Heart right ventricle (tissue), 16 donors: ENCODE measurements around the gene TMPRSS13. TPM values are rescaled to one million over a fixed set of nuclear protein-coding genes. Genes with fewer than 3 reads are reported as not detected.

Experiments
- ATAC-seq, 8 donors: fragments of 200-7000 bp; cut with Tn5 transposase; one replicate each; pipeline ENCODE4 v1.9.1; 2020; ENCODE audit warnings: mild to moderate bottlenecking in 8 of 8, moderate library complexity in 8 of 8, moderate number of reproducible peaks in 1 of 8
- DNase-seq, 2 donors: peaks; one replicate each; pipeline ENCODE4 v3.0.0-alpha.2; 2020
- H3K27ac ChIP-seq, 10 donors: fragments of 200-600 bp; sonication (generic) in 2 of 10; one replicate each; pipeline versions ENCODE4 v1.5.0 to v1.8.0; 2020 to 2022; ENCODE audit warnings: mild to moderate bottlenecking in 3 of 10
- H3K27me3 ChIP-seq, 7 donors: fragments of 200-600 bp; one replicate each; pipeline ENCODE4 v1.8.0; 2021 to 2022; ENCODE audit warnings: mild to moderate bottlenecking in 2 of 7
- H3K36me3 ChIP-seq, 9 donors: fragments of 200-600 bp; sonication (generic) in 1 of 9; one replicate each; pipeline versions ENCODE4 v1.5.0 to v1.8.0; 2020 to 2022; ENCODE audit warnings: mild to moderate bottlenecking in 2 of 9
- H3K4me1 ChIP-seq, 9 donors: fragments of 200-600 bp; sonication (generic) in 1 of 9; one replicate each; pipeline versions ENCODE4 v1.5.0 to v1.8.0; 2020 to 2022; ENCODE audit warnings: mild to moderate bottlenecking in 4 of 9
- H3K4me3 ChIP-seq, 10 donors: fragments of 200-600 bp; sonication (generic) in 2 of 10; one replicate each; pipeline versions ENCODE4 v1.5.0 to v1.8.0; 2020 to 2022; ENCODE audit warnings: mild to moderate bottlenecking in 7 of 10, moderate library complexity in 2 of 10
- H3K9me3 ChIP-seq, 11 donors: fragments of 200-600 bp in 10 of 11; sonication (generic) in 2 of 11; one replicate each; pipeline versions ENCODE4 v1.5.0 to v1.8.0; 2013 to 2022; ENCODE audit warnings: mild to moderate bottlenecking in 2 of 11, control low read depth in 1 of 11, moderate library complexity in 1 of 11
- WGBS, 2 donors: extraction: QIAGEN DNeasy Blood & Tissue Kit; methylation state at CpG; one replicate each; pipeline ENCODE4 v1.1.7; 2013; ENCODE audit warnings: inconsistent platforms in 1 of 2; 5-methylcytosine and 5-hydroxymethylcytosine counted together
- intact Hi-C, 10 donors: fragments of 100-400 bp; cut with DNase I; formaldehyde crosslinking; loops; one replicate each; pipeline versions ENCODE4 v1.11.1 to v1.14.2; 2022
- polyA plus RNA-seq, 2 donors: library from polyadenylated mRNA; stranded (reverse); fragments of 200-250 nt; gene quantifications; one replicate each; pipeline ENCODE4 v1.2.3, GENCODE V29; 2013
- total RNA-seq, 10 donors: library from RNA; stranded (reverse); fragmentation: NEBNext Ultra II Directional in 3 of 10; extraction: Animal tissue kit (Norgen Biotek cat#: 25700) in 3 of 10; gene quantifications; one replicate each; pipeline versions ENCODE4 v1.2.1 to v1.2.4, GENCODE V29; 2021 to 2023
- TF ChIP-seq, protein P1 (sequence below), 9 donors: fragments of 200-600 bp; sonication (generic) in 2 of 9; IDR thresholded peaks; one replicate each; pipeline versions ENCODE4 v1.5.0 to v1.8.0; 2021 to 2022; ENCODE audit warnings: antibody characterized with exemption in 9 of 9, mild to moderate bottlenecking in 5 of 9, moderate library complexity in 1 of 9
- donor health status: Arrhythmogenic right ventricular cardiomyopathy.
- donor health status: ischemic (EF 13 %, LVEDD 7.1; RV severe dilation, severe dysfunction).
- donor health status: healthy with polysubstance abuse.
- donor health status: DM: no; HTN: yes; CAD: no.
- donor health status: DM: no; HTN: no; CAD: no.
- donor health status: ischemic (EF 25% LVEDD 6.9; RV normal size, moderate dysfunction).
- donor health status: ischemic (EF 25% LVEDD 5.7; RV mildly dilated, moderate dysfunction).
- donor health status: healthy.
- donor health status: DM: yes; HTN: yes; CAD: no.
- donor health status: Ischemic cardiomyopathy.
- donor health status: ischemic (EF 35%, LVEDD 5.7; RV mildly dilated, moderate dysfunction).
- donor health status: nonischemic (EF 11% LVEDD 7.7; RV severe dilation, severe dysfunction).
- donor health status: DM: yes; HTN: yes; CAD: no.
- donor health status: PGD.
- donor health status: ischemic (EF 29% LVEDD 5.4; RV normal size, mild dysfunction).
- donor health status: nonischemic (EF 23%, LVEDD 6.1; RV moderate dilation, normal function).

TMPRSS13 gene
- total and polyA plus RNA-seq, 12 donors: 0.03 to 0.32 (median 0.18) TPM; not detected in 7

DNA sequence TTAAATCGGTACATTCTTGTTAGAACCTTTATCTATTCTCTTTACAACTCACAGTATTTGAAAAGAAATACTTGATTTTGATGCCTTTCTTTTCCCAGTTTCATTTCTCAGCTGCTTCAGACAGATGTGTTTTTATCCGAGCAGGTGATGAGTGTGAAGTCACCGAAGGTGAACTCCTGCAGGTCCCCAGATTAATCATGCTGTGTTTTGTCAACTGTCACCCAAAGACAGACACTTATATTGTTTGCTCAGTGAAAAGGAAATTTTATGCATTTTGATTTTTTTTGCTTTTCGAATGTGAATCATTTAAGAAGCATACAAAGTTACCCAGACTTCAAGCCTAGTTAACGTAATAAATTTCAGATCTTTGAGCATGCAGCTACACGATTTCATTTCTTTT, 7.8 kb upstream of the TMPRSS13 start:
- ATAC-seq (no peak), DNase-seq (no peak)
- H3K4me1 ChIP-seq: peaks cover 0 to 17% (median 0%) of the 10 kb centered on the region in 9 donors
- H3K27ac ChIP-seq: no peak overlapping the region
- H3K36me3 ChIP-seq: no peaks in the 10 kb centered on the region
- H3K9me3 ChIP-seq: no peaks in the 10 kb centered on the region
- no peak overlapping the region for H3K4me3 ChIP-seq
- 78 to 80% methylated on average over 6 of the region's 6 CpGs for WGBS, 2 donors
- intact Hi-C loops: no loop called here
- TF ChIP-seq, protein P1, sequence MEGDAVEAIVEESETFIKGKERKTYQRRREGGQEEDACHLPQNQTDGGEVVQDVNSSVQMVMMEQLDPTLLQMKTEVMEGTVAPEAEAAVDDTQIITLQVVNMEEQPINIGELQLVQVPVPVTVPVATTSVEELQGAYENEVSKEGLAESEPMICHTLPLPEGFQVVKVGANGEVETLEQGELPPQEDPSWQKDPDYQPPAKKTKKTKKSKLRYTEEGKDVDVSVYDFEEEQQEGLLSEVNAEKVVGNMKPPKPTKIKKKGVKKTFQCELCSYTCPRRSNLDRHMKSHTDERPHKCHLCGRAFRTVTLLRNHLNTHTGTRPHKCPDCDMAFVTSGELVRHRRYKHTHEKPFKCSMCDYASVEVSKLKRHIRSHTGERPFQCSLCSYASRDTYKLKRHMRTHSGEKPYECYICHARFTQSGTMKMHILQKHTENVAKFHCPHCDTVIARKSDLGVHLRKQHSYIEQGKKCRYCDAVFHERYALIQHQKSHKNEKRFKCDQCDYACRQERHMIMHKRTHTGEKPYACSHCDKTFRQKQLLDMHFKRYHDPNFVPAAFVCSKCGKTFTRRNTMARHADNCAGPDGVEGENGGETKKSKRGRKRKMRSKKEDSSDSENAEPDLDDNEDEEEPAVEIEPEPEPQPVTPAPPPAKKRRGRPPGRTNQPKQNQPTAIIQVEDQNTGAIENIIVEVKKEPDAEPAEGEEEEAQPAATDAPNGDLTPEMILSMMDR (IDR thresholded peaks at IDR 0.05): no peak
- no peaks in the 10 kb centered on the region for H3K27me3 ChIP-seq

DNA sequence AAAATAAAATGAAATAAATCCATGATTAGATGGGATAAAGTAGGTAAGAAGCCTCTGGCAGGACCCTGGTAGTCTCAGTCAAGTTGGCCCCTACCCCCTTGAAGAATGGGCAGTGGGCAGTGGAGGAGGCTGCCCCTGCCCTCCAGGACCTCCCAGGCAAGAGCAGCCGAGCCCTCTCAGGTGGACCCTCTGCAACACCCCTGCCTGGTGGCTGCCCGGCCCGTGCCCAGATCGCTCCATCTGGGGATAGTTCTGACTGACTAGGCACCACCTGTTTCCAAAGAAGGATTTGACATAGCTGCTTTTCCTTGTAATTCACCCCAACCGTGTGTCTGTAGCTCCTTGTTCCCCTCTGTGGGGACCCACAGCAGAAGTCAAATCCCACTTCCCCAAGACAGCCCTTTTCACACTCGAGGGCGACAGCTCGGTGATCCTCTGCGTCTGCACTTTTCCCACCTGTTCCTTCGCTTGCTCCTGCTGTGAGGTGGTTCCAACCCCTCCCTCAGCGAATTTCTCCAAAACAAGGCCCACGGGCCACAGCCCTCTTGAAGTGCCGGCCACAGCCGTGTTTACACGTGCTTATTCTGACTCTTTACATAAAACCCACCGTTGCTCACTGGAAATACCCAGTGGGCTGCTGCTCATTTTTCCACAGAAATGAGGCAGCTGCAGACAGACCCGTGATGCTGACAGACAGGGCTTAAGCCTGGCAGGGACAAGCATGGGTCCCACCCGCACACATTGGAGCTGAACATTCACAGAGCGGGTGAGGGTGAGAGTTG, 5.5 kb upstream of the TMPRSS13 start:
- Histone ChIP-seq H3K4me3 (no peak overlapping the region), H3K27me3 (no peaks in the 10 kb centered on the region), H3K27ac (no peak overlapping the region), H3K4me1 (peaks cover 0 to 23% (median 0%) of the 10 kb centered on the region in 9 donors), H3K36me3 (no peaks in the 10 kb centered on the region), H3K9me3 (no peaks in the 10 kb centered on the region)
- DNase-seq (no peak), ATAC-seq (peak in 1 of 8 donors; percentile 25)
- TF ChIP-seq, protein P1 (IDR thresholded peaks at IDR 0.05): no peak
- intact Hi-C loops: no loop called here
- 90% methylated on average over 19 of the region's 19 CpGs for WGBS, 2 donors

DNA sequence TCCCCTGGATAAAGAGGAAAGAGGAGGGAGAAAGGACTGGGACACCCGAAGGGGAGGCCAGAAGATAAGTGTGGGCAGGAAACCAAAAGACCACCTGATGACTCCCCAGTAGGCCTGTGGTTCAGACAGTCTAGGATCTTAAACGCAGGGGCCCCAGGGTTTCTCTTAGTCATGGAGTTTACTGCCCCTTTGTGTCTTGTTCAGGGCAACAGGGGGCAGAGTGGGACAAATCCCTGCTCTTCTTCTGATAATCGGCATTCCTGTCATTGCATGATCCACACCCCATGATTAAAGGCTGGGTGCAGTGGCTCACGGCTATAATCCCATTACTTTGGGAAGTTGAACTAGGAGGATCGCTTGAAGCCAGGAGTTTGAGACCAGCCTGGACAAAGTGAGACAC, 4.7 kb upstream of the TMPRSS13 start:
- no peak for ATAC-seq
- intact Hi-C loops: no loop called here
- H3K36me3 ChIP-seq: no peaks in the 10 kb centered on the region
- 78 to 90% methylated on average over 5 of the region's 5 CpGs for WGBS, 2 donors
- TF ChIP-seq, protein P1 (IDR thresholded peaks at IDR 0.05): no peak
- no peaks in the 10 kb centered on the region for H3K9me3 ChIP-seq
- H3K27ac ChIP-seq: no peak overlapping the region
- no peaks in the 10 kb centered on the region for H3K27me3 ChIP-seq
- H3K4me3 ChIP-seq: no peak overlapping the region
- DNase-seq: no peak
- H3K4me1 ChIP-seq: peaks cover 0 to 30% (median 0%) of the 10 kb centered on the region in 9 donors

DNA sequence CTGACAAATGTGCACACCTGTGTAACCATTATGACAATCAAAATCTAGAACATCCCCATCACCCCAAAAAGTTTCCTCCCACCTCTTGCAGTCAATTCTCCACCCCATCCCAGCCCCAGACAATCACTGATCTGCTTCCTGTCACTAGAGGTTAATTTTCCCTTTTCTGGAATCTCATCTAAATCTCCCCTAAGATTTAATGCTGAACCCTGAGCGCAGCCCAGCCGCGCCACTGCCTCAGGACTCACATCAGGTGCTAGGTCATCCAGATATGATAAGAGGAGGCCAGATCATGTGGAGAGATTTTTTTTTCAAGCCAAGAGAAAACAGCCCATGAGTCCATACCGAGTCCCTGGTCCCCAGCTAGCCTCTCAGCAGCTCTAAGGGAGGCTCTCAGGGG, 4.3 kb upstream of the TMPRSS13 start:
- H3K4me1 ChIP-seq: peaks cover 0 to 35% (median 0%) of the 10 kb centered on the region in 9 donors
- H3K4me3 ChIP-seq: no peak overlapping the region
- 82 to 89% methylated on average over 4 of the region's 4 CpGs for WGBS, 2 donors
- TF ChIP-seq, protein P1 (IDR thresholded peaks at IDR 0.05): no peak
- DNase-seq: no peak
- ATAC-seq: no peak
- no peaks in the 10 kb centered on the region for H3K9me3 ChIP-seq
- H3K27ac ChIP-seq: no peak overlapping the region
- intact Hi-C loops: no loop called here
- no peaks in the 10 kb centered on the region for H3K36me3 ChIP-seq
- no peaks in the 10 kb centered on the region for H3K27me3 ChIP-seq
